GM18909 (cell line): Measurements from ENCODE around the gene SURF1.
"Not testable (repeated sequence)": the region's sequence is repeated elsewhere in the genome, so short reads cannot be mapped to it uniquely, and the experiment has no call there.

Source experiments
- ATAC-seq: cut with Tn5 transposase; IDR thresholded peaks from one replicate; pipeline ENCODE4 v1.9.1; 2021; ENCODE audit warnings: mild to moderate bottlenecking; ENCODE audit not compliant: unreplicated experiment, poor library complexity

Gene SURF1, protein sequence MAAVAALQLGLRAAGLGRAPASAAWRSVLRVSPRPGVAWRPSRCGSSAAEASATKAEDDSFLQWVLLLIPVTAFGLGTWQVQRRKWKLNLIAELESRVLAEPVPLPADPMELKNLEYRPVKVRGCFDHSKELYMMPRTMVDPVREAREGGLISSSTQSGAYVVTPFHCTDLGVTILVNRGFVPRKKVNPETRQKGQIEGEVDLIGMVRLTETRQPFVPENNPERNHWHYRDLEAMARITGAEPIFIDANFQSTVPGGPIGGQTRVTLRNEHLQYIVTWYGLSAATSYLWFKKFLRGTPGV

DNA sequence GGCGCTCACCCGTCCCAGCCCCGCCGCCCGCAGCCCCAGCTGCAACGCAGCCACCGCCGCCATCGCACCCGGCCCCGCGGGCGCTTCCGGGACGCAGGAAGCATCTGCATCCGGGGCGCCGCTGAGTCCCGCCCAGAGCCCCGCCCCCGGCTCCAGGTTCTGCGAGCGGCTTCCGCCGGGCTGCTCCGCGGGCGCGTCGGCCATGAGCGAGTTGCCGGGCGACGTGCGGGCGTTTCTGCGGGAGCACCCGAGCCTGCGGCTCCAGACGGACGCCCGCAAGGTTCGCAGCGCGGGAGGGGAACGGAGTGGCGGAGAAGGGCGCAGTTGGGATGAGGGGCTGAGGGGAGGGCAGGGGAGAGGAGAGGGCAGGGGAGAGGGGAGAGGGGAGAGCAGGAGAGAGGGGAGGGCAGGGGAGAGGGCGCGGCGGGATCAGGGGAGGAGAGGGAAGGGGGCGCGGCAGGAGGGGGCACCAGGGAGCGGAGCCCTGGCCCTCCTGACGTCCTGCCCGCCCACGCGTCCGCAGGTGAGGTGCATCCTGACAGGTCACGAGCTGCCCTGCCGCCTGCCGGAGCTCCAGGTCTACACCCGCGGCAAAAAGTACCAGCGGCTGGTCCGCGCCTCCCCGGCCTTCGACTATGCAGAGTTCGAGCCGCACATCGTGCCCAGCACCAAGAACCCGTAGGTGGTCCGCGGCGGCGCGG lies at the start of gene SURF1, which contains the start of gene SURF2:
TSS of gene SURF1 (minus strand) at position 97 of the 701 bp plus-strand sequence. CDS start at position 63, 34 bp downstream.
TSS of gene SURF2 (plus strand) at position 160 of the 701 bp plus-strand sequence. CDS start at position 203, 43 bp downstream.
- ATAC-seq, result peak; percentile 59

DNA sequence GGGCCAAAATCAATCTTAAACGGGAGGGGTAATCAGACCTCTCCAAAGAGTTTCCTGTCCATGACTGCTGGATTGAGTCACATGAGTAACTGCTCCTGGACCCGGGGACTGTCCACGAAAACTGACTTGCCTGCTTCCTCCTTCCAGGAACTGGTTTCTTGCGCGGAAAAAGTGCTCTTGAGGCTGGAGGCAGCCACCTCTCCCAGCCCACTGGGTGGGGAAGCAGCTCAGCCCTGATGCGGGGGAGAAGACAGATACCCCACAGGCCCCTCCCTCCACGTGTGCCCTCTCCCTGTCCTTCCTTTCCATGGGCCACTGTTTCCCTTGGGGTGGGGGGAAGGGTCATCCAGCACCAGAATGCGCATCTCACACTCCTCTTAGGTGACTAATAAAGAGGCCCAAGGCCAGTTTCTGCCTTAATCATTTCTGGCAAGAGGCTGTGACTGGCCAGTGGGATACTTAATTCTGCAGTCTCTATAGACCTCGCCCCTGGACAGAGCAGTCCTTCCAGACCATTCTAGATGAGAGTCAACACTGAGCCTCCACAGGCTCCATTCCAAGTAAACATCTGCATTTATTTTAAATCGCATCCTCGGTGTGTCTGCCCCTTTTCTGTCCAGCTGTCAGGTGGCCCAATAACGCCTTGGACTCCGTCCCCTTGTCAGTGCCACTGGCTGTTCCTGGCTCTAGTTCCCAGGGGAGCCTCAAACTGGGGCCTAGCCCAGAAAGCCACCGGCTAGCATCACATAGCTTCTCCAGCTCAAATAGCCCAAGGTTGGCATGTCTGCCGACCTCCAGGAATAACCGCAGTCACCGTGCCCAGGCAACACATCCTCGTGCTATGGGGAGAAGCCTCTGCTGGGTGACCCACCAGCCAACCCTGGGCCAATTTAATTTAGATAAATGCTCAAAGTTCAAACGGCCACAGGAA lies 49.5 kb upstream of the SURF1 start:
- no peak for ATAC-seq

DNA sequence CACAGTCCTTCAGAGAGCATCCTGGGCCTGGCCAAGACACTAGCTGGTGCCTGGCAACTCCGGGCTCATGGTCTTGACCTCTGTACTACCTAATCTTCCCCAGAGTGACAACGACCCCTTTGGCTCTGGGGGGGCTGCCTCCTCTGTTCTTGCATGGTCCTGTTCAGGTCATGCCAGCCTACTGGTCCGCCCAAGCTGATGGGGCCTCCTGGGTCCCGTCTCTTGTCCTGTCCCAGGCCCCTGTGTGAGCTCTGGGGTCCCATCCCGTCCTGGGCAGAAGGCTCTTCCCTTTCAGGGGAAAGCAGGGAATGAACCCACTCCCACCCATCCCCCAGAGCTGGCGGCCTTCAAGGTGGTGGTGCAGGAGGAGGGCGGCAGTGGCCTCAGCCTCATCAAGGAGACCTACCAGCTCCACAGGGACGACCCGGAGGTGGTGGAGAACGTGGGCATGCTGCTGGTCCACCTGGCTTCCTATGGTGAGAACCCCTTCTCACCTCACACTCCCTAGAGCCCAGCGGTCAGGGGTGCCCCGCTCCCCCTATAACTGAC lies 48.2 kb upstream of the SURF1 start:
- no peak for ATAC-seq

DNA sequence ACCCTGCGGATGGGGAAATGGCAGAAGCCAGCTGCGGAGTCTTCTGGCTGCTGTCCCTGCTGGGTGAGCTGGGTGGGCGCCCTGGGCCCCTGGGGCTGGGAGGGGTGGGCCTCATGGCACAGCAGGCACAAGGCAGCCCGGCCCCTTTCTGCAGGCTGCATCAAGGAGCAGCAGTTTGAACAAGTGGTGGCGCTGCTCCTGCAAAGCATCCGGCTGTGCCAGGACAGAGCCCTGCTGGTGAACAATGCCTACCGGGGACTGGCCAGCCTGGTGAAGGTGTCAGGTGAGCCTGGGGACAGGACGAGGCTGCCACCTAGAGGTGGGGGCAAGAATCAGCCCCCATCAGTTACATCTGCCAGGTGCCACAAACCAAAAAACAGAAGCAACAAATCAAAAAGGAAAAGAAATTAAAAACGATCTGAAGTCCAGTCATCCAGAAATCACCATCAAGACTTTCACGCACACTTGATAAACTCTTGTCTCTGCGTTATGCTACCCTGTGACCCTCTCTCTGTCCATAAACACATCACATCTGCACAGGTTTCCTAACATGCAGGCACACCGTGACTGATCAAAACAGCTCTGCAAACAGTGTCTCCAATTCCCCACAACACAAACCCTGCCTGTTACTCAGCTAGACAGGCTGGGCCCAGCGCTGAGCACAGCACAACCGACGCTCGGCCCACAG lies 47.6 kb upstream of the SURF1 start:
- ATAC-seq, result no peak

DNA sequence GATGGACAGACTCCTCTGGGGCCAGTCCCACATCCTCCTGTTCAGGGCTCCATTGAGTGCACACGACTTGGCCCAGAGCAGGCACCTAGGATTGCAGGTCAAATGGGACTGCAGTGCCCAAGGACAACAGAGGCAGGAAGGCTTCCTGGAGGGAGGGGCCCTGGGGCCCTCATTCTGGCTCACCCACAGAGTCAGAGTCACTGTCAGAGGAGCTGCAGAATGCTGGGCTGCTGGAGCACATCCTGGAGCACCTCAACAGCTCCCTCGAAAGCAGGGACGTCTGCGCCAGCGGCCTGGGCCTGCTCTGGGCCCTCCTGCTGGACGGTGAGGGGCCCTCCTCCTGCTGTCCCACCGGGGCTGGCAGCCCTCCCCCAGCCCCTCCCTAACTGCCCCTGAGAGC lies 46.4 kb upstream of the SURF1 start:
- ATAC-seq, result no peak

DNA sequence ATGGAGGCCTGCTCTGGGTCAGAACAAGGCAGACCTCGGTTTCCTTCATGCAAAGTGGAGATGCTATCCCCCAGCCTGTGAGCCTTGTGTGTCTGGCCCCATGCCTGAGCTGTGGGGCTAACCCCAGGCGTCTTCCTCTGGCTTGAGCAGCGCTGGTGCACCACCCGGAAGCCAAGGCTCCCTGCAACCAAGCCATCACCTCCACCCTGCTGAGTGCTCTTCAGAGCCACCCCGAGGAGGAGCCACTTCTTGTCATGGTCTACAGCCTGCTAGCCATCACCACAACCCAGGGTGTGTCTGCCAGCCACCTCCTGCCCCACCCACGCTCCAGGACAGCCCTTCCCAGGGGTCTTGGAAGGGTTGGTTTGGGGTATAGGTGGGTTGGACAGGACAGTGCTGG lies 45.3 kb upstream of the SURF1 start:
- ATAC-seq, result no peak

DNA sequence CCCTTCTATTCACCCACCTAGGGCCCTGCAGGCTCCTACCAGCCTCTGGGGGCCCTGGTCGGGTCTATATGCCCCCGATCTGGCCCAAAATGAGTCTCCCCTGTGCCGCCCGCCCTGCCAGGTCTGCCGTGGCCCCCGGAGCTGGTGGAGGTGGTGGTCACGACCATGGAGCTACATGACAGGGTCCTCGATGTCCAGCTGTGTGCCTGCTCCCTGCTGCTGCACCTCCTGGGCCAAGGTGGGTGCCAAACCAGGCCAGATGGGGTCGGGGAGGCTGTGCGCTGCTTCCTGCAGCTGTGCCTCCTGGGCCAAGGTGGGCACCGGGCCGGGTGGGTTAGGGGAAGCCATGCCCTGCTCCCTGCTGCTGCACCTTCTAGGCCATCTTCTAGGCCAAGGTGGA lies 44.0 kb upstream of the SURF1 start:
- no peak for ATAC-seq

DNA sequence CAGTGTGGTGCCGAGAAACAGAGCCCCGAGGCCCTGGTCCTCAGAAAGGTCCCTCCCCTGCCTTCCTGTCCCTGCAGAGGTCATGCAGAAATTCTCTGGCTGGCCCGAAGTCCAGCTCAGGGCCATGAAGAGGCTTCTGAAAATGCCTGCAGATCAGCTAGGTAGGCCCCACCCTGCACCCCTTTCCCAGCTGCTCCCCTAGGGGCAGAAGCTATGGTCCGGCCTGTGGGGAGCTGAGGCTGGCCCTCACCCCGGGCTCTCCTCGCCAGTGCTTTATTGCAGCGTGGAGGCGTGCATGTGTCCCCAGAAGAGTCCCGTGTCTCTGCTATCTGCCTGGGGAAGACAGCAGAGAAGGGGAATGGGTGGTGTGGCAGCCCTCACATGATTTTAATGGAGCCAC lies 41.6 kb upstream of the SURF1 start:
- ATAC-seq, result no peak

DNA sequence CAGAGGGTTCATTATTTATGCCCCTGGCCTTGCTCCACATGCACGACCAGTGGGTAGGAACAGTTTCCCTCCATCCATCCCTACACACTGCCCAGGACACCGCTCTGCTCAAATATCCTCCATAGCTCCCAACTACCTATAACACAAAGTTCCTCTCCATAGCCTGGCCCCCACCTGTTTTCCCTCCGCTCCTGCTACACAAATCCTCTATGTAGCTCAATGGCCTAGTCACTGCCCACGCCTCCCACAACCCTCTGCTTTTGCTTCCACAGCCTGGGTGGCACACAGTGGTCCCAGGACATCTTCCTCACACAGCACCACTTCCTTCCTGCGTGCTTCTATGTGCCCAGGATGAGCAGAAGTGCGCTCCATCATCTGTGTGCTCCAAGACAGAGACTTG lies 41.1 kb upstream of the SURF1 start:
- no peak for ATAC-seq

DNA sequence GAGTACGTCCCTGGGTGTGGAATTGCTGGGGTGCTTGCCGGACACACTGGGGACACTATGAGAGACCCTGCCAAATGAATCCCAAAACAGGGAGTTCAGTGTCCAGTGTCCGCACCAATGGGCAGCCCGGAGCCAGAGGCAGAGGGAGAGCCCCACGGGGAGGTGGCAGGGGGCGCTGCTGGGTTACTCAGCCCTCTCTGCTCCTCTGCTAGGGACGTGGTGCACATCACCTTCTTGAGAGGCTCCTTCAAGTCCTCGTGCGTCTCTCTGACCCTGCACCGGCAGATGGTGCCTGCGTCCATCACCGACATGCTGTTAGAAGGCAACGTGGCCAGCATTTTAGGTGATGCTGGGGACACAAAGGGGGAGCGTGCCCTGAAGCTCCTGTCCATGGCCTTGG lies 40.7 kb upstream of the SURF1 start:
- no peak for ATAC-seq

DNA sequence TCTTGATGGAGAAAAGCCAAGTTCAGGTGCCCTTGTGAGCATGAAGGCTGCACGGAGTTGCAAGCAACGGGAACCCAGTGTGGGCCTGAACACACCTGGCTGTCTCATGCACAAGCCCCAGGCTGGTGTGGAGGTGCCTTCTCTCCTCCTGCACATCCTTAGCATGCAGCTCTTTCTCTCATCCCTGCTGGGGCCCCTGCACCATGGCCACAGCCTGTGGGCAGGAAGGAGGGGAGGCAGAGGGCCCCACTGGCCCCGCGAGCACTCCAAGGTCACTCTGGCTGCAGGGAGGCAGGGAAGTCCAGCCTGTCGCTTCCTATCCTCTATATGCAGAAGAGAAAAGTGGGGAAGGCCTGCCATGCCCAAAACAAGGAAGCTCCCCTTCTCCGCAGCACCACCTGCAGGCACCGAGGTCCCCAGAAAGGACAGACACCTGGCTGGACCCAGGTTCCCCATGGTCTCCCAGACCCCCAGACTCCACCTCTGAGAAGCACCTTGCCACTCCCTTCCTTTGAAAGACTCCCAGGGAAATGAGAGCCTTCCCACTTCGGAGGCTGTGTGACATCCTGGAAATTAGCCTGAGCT lies 38.5 kb upstream of the SURF1 start:
- ATAC-seq, result no peak

DNA sequence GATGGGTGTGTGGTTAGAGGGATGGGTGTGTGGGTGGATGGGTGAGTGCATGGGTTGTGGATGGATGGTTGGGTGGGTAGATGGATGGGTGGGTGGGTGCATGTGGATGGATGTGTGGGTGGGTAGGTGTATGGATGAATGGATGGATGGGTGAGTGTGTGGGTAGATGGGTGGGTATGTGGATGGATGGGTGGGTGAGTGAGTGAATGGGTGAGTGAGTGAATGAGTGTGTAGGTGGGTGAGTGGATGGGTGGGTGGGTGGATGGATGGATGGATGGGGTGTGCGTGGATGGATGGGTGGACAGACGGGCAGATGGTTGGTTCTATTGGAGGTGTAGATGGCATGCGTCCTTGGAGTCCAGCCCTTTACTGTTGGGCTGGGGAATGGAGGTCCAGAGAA lies 37.1 kb upstream of the SURF1 start:
- ATAC-seq, result no peak

DNA sequence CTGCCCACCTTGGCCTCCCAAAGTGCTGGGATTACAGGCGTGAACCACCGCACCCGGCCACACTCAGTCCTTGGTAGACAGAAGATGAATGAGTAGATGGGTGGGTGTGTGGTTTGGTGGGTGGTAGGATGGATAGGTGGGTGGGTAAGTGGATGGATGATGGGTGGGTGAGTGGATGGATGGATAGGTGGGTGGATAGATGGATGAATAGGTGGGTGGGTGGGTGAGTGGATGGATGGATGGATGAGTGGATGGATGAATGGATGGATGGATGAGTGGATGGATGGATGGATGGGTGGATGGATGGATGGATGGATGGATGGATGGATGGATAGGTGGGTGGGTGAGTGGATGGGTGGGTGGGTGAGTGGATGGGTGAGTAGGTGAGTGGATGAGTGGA lies 36.0 kb upstream of the SURF1 start:
- not testable (repeated sequence) for ATAC-seq

DNA sequence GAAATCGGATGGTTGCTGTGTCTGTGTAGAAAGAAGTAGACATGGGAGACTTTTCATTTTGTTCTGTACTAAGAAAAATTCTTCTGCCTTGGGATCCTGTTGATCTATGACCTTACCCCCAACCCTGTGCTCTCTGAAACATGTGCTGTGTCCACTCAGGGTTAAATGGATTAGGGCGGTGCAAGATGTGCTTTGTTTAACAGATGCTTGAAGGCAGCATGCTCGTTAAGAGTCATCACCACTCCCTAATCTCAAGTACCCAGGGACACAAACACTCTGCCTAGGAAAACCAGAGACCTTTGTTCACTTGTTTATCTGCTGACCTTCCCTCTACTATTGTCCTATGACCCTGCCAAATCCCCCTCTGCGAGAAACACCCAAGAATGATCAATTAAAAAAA lies 35.2 kb upstream of the SURF1 start:
- not testable (repeated sequence) for ATAC-seq

DNA sequence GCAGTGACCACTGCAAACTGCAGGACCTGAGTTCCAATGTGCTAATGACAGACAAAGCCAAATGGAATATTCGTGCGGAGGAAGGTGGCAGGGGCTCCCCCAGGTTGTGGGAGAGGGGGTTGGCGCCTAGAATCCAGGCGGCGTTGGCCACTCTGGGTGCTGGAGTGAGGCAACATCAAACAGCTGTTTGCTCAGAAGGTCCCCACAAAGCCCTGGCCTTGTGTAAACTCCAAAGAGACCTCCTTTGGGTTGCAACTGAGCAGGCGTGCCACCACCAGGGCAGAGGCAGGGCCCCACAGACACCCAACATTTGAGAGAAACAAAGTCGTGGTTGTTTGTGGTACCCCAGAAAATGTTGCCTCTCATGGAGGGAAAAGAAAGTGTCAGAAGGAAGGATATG lies 34.4 kb upstream of the SURF1 start:
- no peak for ATAC-seq

DNA sequence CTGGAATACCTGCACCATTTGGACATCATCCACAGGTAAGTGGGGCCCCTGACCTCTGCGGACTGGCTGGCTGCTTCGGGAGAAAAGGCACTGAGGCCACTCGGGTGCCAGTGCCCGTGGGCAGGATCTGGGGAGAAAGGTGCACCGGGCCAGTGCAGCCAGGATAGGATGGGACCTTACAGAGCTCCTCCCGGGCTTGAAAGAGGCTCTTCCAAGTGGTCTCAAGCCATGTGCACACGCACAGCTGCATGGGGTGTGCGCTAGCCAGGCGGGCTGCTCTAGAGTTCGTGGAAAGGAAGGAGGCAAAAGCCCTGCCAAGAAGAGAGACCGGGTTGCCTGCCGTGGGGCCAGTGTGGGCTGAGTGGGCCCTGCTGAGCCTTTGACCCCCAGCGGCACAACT lies 33.3 kb upstream of the SURF1 start:
- no peak for ATAC-seq

DNA sequence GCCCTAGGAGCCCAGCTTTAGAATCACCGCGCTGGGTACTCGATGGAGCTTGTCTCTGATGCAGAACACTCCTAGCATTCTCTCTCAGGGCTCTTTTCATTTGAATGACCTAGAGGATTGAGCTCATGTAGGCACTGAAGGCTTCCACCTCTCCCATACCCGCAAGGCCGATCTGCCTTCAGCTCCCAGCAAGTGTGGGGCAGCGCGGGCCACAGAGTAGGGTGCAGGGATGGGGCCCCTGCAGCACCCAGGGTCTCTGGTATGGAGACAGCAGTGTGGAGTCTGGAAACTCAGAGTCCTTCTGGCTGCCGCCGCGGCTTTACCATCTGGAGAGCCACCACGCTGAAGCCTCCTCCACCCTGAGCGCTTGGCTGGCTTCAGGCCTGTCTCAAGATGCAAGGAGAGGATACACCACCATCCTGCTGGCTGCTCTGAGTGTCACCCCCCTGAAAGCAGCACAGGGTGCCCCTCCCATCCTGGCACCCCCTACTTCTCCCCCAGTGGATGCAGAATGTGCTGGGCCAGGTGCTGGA lies 32.8 kb upstream of the SURF1 start:
- no peak for ATAC-seq

DNA sequence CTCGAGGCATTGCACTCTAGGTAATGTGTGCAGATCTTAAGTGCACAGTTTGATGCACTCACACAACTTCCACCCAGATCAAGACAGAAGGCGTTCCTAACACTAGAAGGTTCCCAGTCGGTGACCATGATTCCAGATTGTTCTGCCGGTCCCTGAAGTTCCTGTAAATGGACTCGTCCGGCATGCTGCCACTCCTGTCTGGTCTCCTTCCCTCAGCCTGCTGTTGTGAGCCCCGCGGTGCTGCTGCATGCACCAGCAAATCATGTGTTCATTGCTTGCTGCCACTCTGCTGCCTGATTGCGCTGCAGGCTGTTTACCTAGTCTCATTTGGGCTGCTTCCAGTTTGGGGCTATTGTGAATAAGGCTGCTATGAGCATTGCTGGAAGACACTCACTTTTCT lies 31.4 kb upstream of the SURF1 start:
- ATAC-seq, result no peak

DNA sequence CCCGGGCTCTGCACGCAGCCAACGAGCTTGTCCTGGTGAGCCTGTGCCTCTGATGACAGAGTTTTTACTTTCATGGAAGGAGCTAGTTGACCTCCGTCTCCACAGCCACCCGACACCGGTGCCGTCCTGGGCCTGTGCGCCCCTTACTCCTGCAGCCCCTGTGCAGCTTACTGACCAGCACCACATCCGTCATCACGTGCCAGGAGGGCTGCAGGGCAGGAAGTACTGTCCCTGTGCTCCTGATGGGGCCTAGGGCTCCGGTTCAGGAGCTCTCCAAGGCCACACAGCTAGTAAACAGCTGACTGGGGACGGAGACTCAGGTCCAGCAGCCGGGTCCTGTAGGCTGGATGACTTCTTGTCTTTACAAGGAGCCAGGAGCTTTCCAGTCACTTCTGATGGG lies 30.1 kb upstream of the SURF1 start:
- ATAC-seq, result no peak
